KMS-11 (cell line): Measurements from ENCODE around the gene KIAA1958.

Experiments used
- H2AFZ ChIP-seq: fragments of 200-600 bp; sonication (generic); 2 replicates; pipeline ENCODE4 v1.6.1; 2016; ENCODE audit warnings: antibody characterized with exemption, mixed run types, low read depth
- H3K27ac ChIP-seq: fragments of 200-600 bp; sonication (generic); 2 replicates; pipeline ENCODE4 v1.6.1; 2016; ENCODE audit warnings: mild to moderate bottlenecking, mixed run types
- H3K27me3 ChIP-seq: fragments of 200-600 bp; sonication (generic); 2 replicates; pipeline ENCODE4 v1.6.1; 2017; ENCODE audit warnings: mild to moderate bottlenecking, low read depth, mixed run types, moderate library complexity; ENCODE audit not compliant: insufficient read depth
- H3K36me3 ChIP-seq: fragments of 200-600 bp; sonication (generic); 2 replicates; pipeline ENCODE4 v1.6.1; 2017; ENCODE audit warnings: mild to moderate bottlenecking, mixed run types; ENCODE audit not compliant: insufficient read depth
- H3K4me1 ChIP-seq: fragments of 200-600 bp; sonication (generic); 2 replicates; pipeline ENCODE4 v1.6.1; 2016; ENCODE audit warnings: mild to moderate bottlenecking, low read depth, mixed run types; ENCODE audit not compliant: poor library complexity, severe bottlenecking
- H3K4me2 ChIP-seq: fragments of 200-600 bp; sonication (generic); 2 replicates; pipeline ENCODE4 v1.7.0; 2016; ENCODE audit warnings: mild to moderate bottlenecking, mixed run types
- H3K4me3 ChIP-seq: fragments of 200-600 bp; sonication (generic); IDR thresholded peaks from 2 replicates; pipeline ENCODE4 v1.6.1; 2017; ENCODE audit warnings: low read depth, low read length, mixed read lengths; ENCODE audit not compliant: insufficient read depth
- H3K79me2 ChIP-seq: fragments of 200-600 bp; sonication (generic); 2 replicates; pipeline ENCODE4 v1.6.1; 2016; ENCODE audit warnings: low read depth, mixed run types; ENCODE audit not compliant: insufficient read depth
- H3K9ac ChIP-seq: fragments of 200-600 bp; sonication (generic); 2 replicates; pipeline ENCODE4 v1.6.1; 2016; ENCODE audit warnings: mild to moderate bottlenecking, mixed run types
- H4K20me1 ChIP-seq: fragments of 200-600 bp; sonication (generic); 2 replicates; pipeline ENCODE4 v1.6.1; 2016; ENCODE audit warnings: mild to moderate bottlenecking, mixed run types; ENCODE audit not compliant: insufficient read depth
- CTCF ChIP-seq: fragments of 200-600 bp; sonication (generic); conservative IDR thresholded peaks from 2 replicates; pipeline ENCODE4 v1.6.1; 2017; ENCODE audit warnings: low read depth, mild to moderate bottlenecking, antibody characterized with exemption, low read length, moderate library complexity, mixed read lengths

The KIAA1958 gene

GRCh38 chr9:112446526-112446925 is 40.1 kb upstream of the KIAA1958 start:
- Histone ChIP-seq H3K4me1 (no peaks in the 10 kb centered on the region), H3K27me3 (no peaks in the 10 kb centered on the region)

GRCh38 chr9:112447283-112447761 is 39.3 kb upstream of the KIAA1958 start:
- Histone ChIP-seq H3K79me2 (no peaks in the 10 kb centered on the region), H4K20me1 (no peaks in the 10 kb centered on the region), H3K36me3 (no peaks in the 10 kb centered on the region), H3K4me1 (no peaks in the 10 kb centered on the region), H3K27ac (no peak overlapping the region), H3K4me2 (no peak overlapping the region), H3K4me3 (no peak overlapping the region), H3K9ac (no peak overlapping the region), H2AFZ (no peak overlapping the region), H3K27me3 (no peaks in the 10 kb centered on the region)
- no peak for TF ChIP-seq CTCF

More at GRCh38 chr9:112446526-112446925, 40.1 kb upstream of the KIAA1958 start:
- no peak overlapping the region for H3K4me3 ChIP-seq
- no peak overlapping the region for H3K27ac ChIP-seq
- no peak overlapping the region for H2AFZ ChIP-seq
- no peaks in the 10 kb centered on the region for H3K79me2 ChIP-seq
- no peak for TF ChIP-seq CTCF
- no peaks in the 10 kb centered on the region for H3K36me3 ChIP-seq
- no peaks in the 10 kb centered on the region for H4K20me1 ChIP-seq
- H3K9ac ChIP-seq, result no peak overlapping the region
- no peak overlapping the region for H3K4me2 ChIP-seq

- Histone ChIP-seq H3K4me1 (no peaks in the 10 kb centered on the region), H3K79me2 (no peaks in the 10 kb centered on the region), H3K27ac (no peak overlapping the region), H4K20me1 (no peaks in the 10 kb centered on the region), H2AFZ (no peak overlapping the region), H3K9ac (no peak overlapping the region), H3K4me2 (no peak overlapping the region), H3K36me3 (no peaks in the 10 kb centered on the region), H3K27me3 (no peaks in the 10 kb centered on the region), H3K4me3 (no peak overlapping the region)
- TF ChIP-seq CTCF, result no peak
Measured at GRCh38 chr9:112462855-112463254, 23.8 kb upstream of the KIAA1958 start.

- H3K4me2 ChIP-seq, result no peak overlapping the region
- H3K27ac ChIP-seq, result no peak overlapping the region
- H3K4me1 ChIP-seq, result no peaks in the 10 kb centered on the region
- no peak overlapping the region for H2AFZ ChIP-seq
- H3K79me2 ChIP-seq, result no peaks in the 10 kb centered on the region
- no peaks in the 10 kb centered on the region for H4K20me1 ChIP-seq
- no peak overlapping the region for H3K9ac ChIP-seq
- TF ChIP-seq CTCF, result no peak
- no peaks in the 10 kb centered on the region for H3K36me3 ChIP-seq
- no peaks in the 10 kb centered on the region for H3K27me3 ChIP-seq
- H3K4me3 ChIP-seq, result no peak overlapping the region
Measured at GRCh38 chr9:112465352-112465751, 21.3 kb upstream of the KIAA1958 start.
